Trophoblast cell (in vitro differentiated cells and primary cell): Measurements from ENCODE around the gene ALK.

Source experiments
- DNase-seq, 2 donors: peaks; one replicate each; pipeline ENCODE4 v3.0.0-alpha.2; 2016
- H2AFZ ChIP-seq: 2 replicates; pipeline ENCODE4 v1.6.1; 2013; ENCODE audit warnings: low read length, moderate library complexity, mild to moderate bottlenecking; ENCODE audit not compliant: insufficient read depth, poor library complexity
- H2AK5ac ChIP-seq: 2 replicates; pipeline ENCODE4 v1.6.1; 2013; ENCODE audit warnings: mild to moderate bottlenecking, low read length
- H2BK120ac ChIP-seq: 2 replicates; pipeline ENCODE4 v1.6.1; 2013; ENCODE audit warnings: low read length, mild to moderate bottlenecking, moderate library complexity; ENCODE audit not compliant: insufficient read depth, poor library complexity
- H2BK12ac ChIP-seq: 2 replicates; pipeline ENCODE4 v1.6.1; 2013; ENCODE audit warnings: mild to moderate bottlenecking, low read length, moderate library complexity
- H2BK5ac ChIP-seq: 2 replicates; pipeline ENCODE4 v1.6.1; 2013; ENCODE audit warnings: low read length, low read depth, moderate library complexity, mild to moderate bottlenecking; ENCODE audit not compliant: poor library complexity
- H3K14ac ChIP-seq: 2 replicates; pipeline ENCODE4 v1.6.1; 2013; ENCODE audit warnings: mild to moderate bottlenecking, low read length
- H3K18ac ChIP-seq: 2 replicates; pipeline ENCODE4 v1.6.1; 2013; ENCODE audit warnings: mild to moderate bottlenecking, low read length
- H3K23ac ChIP-seq: 2 replicates; pipeline ENCODE4 v1.6.1; 2013; ENCODE audit warnings: low read length
- H3K27ac ChIP-seq: 2 replicates; pipeline ENCODE4 v1.5.1; 2013; ENCODE audit warnings: low read depth, mild to moderate bottlenecking, inconsistent platforms, low read length, moderate library complexity
- H3K27me3 ChIP-seq: 2 replicates; pipeline ENCODE4 v1.6.1; 2013; ENCODE audit warnings: inconsistent platforms, mild to moderate bottlenecking, low read length, moderate library complexity; ENCODE audit not compliant: insufficient read depth
- H3K36me3 ChIP-seq, 2 experiments: 1 replicate in 1 of 2; 2 replicates in 1 of 2; pipeline ENCODE4 v1.6.1; 2013; ENCODE audit warnings: low read length in 2 of 2, mild to moderate bottlenecking in 2 of 2, moderate library complexity in 1 of 2; ENCODE audit not compliant: insufficient read depth in 2 of 2, control insufficient read depth in 1 of 2
- H3K4ac ChIP-seq: 2 replicates; pipeline ENCODE4 v1.6.1; 2013; ENCODE audit warnings: low read depth, mild to moderate bottlenecking, low read length, moderate library complexity
- H3K4me1 ChIP-seq, 2 experiments: 1 replicate in 1 of 2; 2 replicates in 1 of 2; pipeline ENCODE4 v1.6.1; 2013; ENCODE audit warnings: low read length in 2 of 2, mild to moderate bottlenecking in 2 of 2, moderate library complexity in 1 of 2; ENCODE audit not compliant: insufficient read depth in 2 of 2, control insufficient read depth in 1 of 2
- H3K4me2 ChIP-seq: 2 replicates; pipeline ENCODE4 v1.6.1; 2013; ENCODE audit warnings: inconsistent platforms, mild to moderate bottlenecking, low read length, moderate library complexity
- H3K4me3 ChIP-seq: 2 replicates; pipeline ENCODE4 v1.5.1; 2013; ENCODE audit warnings: mild to moderate bottlenecking, low read depth, low read length, inconsistent platforms
- H3K79me1 ChIP-seq: one replicate; pipeline ENCODE4 v1.6.1; 2013; ENCODE audit warnings: low read length
- H3K79me2 ChIP-seq: 2 replicates; pipeline ENCODE4 v1.6.1; 2013; ENCODE audit warnings: low read length, mild to moderate bottlenecking; ENCODE audit not compliant: control insufficient read depth, insufficient read depth, poor library complexity
- H3K9ac ChIP-seq: 2 replicates; pipeline ENCODE4 v1.6.1; 2013; ENCODE audit warnings: mild to moderate bottlenecking, low read length
- H3K9me3 ChIP-seq: 2 replicates; pipeline ENCODE4 v1.6.1; 2013; ENCODE audit warnings: low read depth, mild to moderate bottlenecking, control low read depth, inconsistent platforms, low read length; ENCODE audit not compliant: insufficient read depth
- H4K12ac ChIP-seq: 2 replicates; pipeline ENCODE4 v1.6.1; 2013; ENCODE audit warnings: low read depth, mild to moderate bottlenecking, low read length, moderate library complexity
- H4K8ac ChIP-seq: 2 replicates; pipeline ENCODE4 v1.6.1; 2013; ENCODE audit warnings: low read depth, mild to moderate bottlenecking, low read length, moderate library complexity
- H4K91ac ChIP-seq: one replicate; pipeline ENCODE4 v1.6.1; 2013; ENCODE audit warnings: low read depth, mild to moderate bottlenecking, low read length, moderate library complexity
- WGBS: extraction: QIAGEN DNeasy Blood & Tissue Kit; methylation state at CpG from one replicate; pipeline ENCODE4 v1.1.7; 2013; ENCODE audit warnings: missing lambda C conversion rate; ENCODE audit not compliant: insufficient read length, insufficient coverage; ENCODE audit errors: extremely low coverage; 5-methylcytosine and 5-hydroxymethylcytosine counted together

Gene ALK

GRCh38 chr2:29575370-29575890 lies 346.0 kb downstream of the ALK start:
- no peaks in the 10 kb centered on the region for H3K27me3 ChIP-seq
- H3K36me3 ChIP-seq = no peaks in the 10 kb centered on the region
- WGBS = no CpG with 5 or more reads among the region's 4 CpGs
- H2BK120ac ChIP-seq = no peak overlapping the region
- no peaks in the 10 kb centered on the region for H3K9me3 ChIP-seq
- H3K4me3 ChIP-seq = no peak overlapping the region
- no peak for DNase-seq
- H2AFZ ChIP-seq = no peak overlapping the region
- H3K4me2 ChIP-seq = no peak overlapping the region
- H3K14ac ChIP-seq = no peak overlapping the region
- H3K79me2 ChIP-seq = no peaks in the 10 kb centered on the region
- H3K23ac ChIP-seq = no peak overlapping the region
- no peak overlapping the region for H4K12ac ChIP-seq
- H3K18ac ChIP-seq = no peak overlapping the region
- H3K4me1 ChIP-seq = no peaks in the 10 kb centered on the region
- H3K4ac ChIP-seq = no peak overlapping the region
- H3K79me1 ChIP-seq = no peaks in the 10 kb centered on the region
- H2BK12ac ChIP-seq = no peak overlapping the region
- H3K27ac ChIP-seq = no peak overlapping the region
- H2BK5ac ChIP-seq = no peak overlapping the region
- H4K8ac ChIP-seq = no peak overlapping the region
- H3K9ac ChIP-seq = no peak overlapping the region
- H2AK5ac ChIP-seq = no peak overlapping the region
- H4K91ac ChIP-seq = no peak overlapping the region

GRCh38 chr2:29573612-29574011 lies 347.8 kb downstream of the ALK start:
- WGBS = no CpG with 5 or more reads among the region's 4 CpGs
- Histone ChIP-seq H4K8ac (no peak overlapping the region), H4K12ac (no peak overlapping the region)

GRCh38 chr2:29573147-29573546 lies 348.2 kb downstream of the ALK start:
- no peaks in the 10 kb centered on the region for H3K27me3 ChIP-seq
- H3K14ac ChIP-seq = no peak overlapping the region
- H4K8ac ChIP-seq = no peak overlapping the region
- no peak overlapping the region for H2AK5ac ChIP-seq
- H3K18ac ChIP-seq = no peak overlapping the region
- no peaks in the 10 kb centered on the region for H3K79me2 ChIP-seq
- H2BK5ac ChIP-seq = no peak overlapping the region
- no peak overlapping the region for H4K91ac ChIP-seq
- no peak overlapping the region for H2AFZ ChIP-seq
- no peaks in the 10 kb centered on the region for H3K79me1 ChIP-seq
- H2BK120ac ChIP-seq = no peak overlapping the region
- no peak overlapping the region for H3K4me2 ChIP-seq
- no peaks in the 10 kb centered on the region for H3K4me1 ChIP-seq
- no peak overlapping the region for H3K23ac ChIP-seq
- WGBS = no CpG with 5 or more reads among the region's 2 CpGs
- H3K9ac ChIP-seq = no peak overlapping the region
- H4K12ac ChIP-seq = no peak overlapping the region
- DNase-seq = no peak
- no peaks in the 10 kb centered on the region for H3K36me3 ChIP-seq
- H3K4ac ChIP-seq = no peak overlapping the region
- H2BK12ac ChIP-seq = no peak overlapping the region
- no peaks in the 10 kb centered on the region for H3K9me3 ChIP-seq
- no peak overlapping the region for H3K4me3 ChIP-seq
- H3K27ac ChIP-seq = no peak overlapping the region

More at GRCh38 chr2:29573612-29574011, 347.8 kb downstream of the ALK start:
- no peak overlapping the region for H2AK5ac ChIP-seq
- H2BK12ac ChIP-seq = no peak overlapping the region
- H2BK120ac ChIP-seq = no peak overlapping the region
- H3K9ac ChIP-seq = no peak overlapping the region
- H3K79me2 ChIP-seq = no peaks in the 10 kb centered on the region
- no peak overlapping the region for H3K4me3 ChIP-seq
- H3K9me3 ChIP-seq = no peaks in the 10 kb centered on the region
- no peak overlapping the region for H3K18ac ChIP-seq
- H3K79me1 ChIP-seq = no peaks in the 10 kb centered on the region
- no peaks in the 10 kb centered on the region for H3K27me3 ChIP-seq
- no peak overlapping the region for H3K4ac ChIP-seq
- H3K27ac ChIP-seq = no peak overlapping the region
- H3K4me1 ChIP-seq = no peaks in the 10 kb centered on the region
- H2BK5ac ChIP-seq = no peak overlapping the region
- H4K91ac ChIP-seq = no peak overlapping the region
- no peak overlapping the region for H3K23ac ChIP-seq
- H2AFZ ChIP-seq = no peak overlapping the region
- H3K4me2 ChIP-seq = no peak overlapping the region
- H3K36me3 ChIP-seq = no peaks in the 10 kb centered on the region
- H3K14ac ChIP-seq = no peak overlapping the region
- no peak for DNase-seq

GRCh38 chr2:29570539-29570938 lies 350.8 kb downstream of the ALK start:
- no peak overlapping the region for H2BK5ac ChIP-seq
- WGBS = no CpG with 5 or more reads among the region's 5 CpGs
- no peak overlapping the region for H3K18ac ChIP-seq
- no peak overlapping the region for H3K23ac ChIP-seq
- DNase-seq = no peak
- H3K27ac ChIP-seq = no peak overlapping the region
- no peaks in the 10 kb centered on the region for H3K27me3 ChIP-seq
- H4K91ac ChIP-seq = no peak overlapping the region
- no peak overlapping the region for H4K8ac ChIP-seq
- no peak overlapping the region for H2BK12ac ChIP-seq
- no peaks in the 10 kb centered on the region for H3K4me1 ChIP-seq
- no peaks in the 10 kb centered on the region for H3K36me3 ChIP-seq
- no peak overlapping the region for H2AK5ac ChIP-seq
- no peaks in the 10 kb centered on the region for H3K9me3 ChIP-seq
- H2BK120ac ChIP-seq = no peak overlapping the region
- no peak overlapping the region for H3K14ac ChIP-seq
- no peak overlapping the region for H3K4ac ChIP-seq
- H2AFZ ChIP-seq = no peak overlapping the region
- H3K4me2 ChIP-seq = no peak overlapping the region
- no peak overlapping the region for H3K4me3 ChIP-seq
- H3K79me2 ChIP-seq = no peaks in the 10 kb centered on the region
- no peaks in the 10 kb centered on the region for H3K79me1 ChIP-seq
- H4K12ac ChIP-seq = no peak overlapping the region
- no peak overlapping the region for H3K9ac ChIP-seq
